Adrenal gland (tissue), 12 donors: ENCODE results near the gene ACRBP. TPM values are rescaled to one million over a fixed set of nuclear protein-coding genes. Genes with fewer than 3 reads are reported as not detected.

ENCODE experiments used
- DNase-seq, 7 donors: peaks; one replicate each; pipeline ENCODE4 v3.0.0-alpha.2; 2019 to 2020
- H3K27ac ChIP-seq, 5 donors: fragments of 200-600 bp; sonication (generic) in 4 of 5; 1 replicate in 3 of 5; 2 replicates in 2 of 5; pipeline versions ENCODE4 v1.5.1 to v1.8.0; 2016 to 2020; ENCODE audit warnings: mild to moderate bottlenecking in 1 of 5
- H3K27me3 ChIP-seq: fragments of 200-600 bp; 2 replicates; pipeline ENCODE4 v1.8.0; 2021
- H3K36me3 ChIP-seq, 2 donors: fragments of 200-600 bp; replicated peaks in 1 of 2; 1 replicate in 1 of 2; 2 replicates in 1 of 2; pipeline versions ENCODE4 v1.5.1 to v1.8.0; 2018 to 2022
- H3K4me1 ChIP-seq, 2 donors: fragments of 200-600 bp; replicated peaks in 1 of 2; 1 replicate in 1 of 2; 2 replicates in 1 of 2; pipeline versions ENCODE4 v1.5.1 to v1.8.0; 2018 to 2021
- H3K4me3 ChIP-seq, 4 donors: fragments of 200-600 bp; sonication (generic) in 3 of 4; one replicate each; pipeline ENCODE4 v1.5.1; 2016 to 2018
- H3K9me3 ChIP-seq, 3 donors: fragments of 200-600 bp; sonication (generic) in 1 of 3; replicated peaks in 1 of 3; 1 replicate in 2 of 3; 2 replicates in 1 of 3; pipeline versions ENCODE4 v1.5.1 to v1.8.0; 2016 to 2021
- POLR2A ChIP-seq, 2 donors: fragments of 450-650 bp; IDR thresholded peaks; one replicate each; pipeline ENCODE4 v1.6.1; 2017; ENCODE audit warnings: antibody characterized with exemption in 2 of 2, mild to moderate bottlenecking in 2 of 2, moderate library complexity in 1 of 2
- WGBS, 4 donors: extraction: QIAGEN DNeasy Blood & Tissue Kit in 2 of 4; methylation state at CpG; one replicate each; pipeline versions ENCODE4 v1.1.5 to v1.1.7; 2013 to 2017; 5-methylcytosine and 5-hydroxymethylcytosine counted together
- intact Hi-C, 2 donors: fragments of 100-400 bp; cut with DNase I; formaldehyde crosslinking; loops; one replicate each; pipeline versions ENCODE4 v1.14.1 to v1.15.0; 2022 to 2023
- polyA plus RNA-seq, 3 donors: library from polyadenylated mRNA; stranded (reverse); fragments of 200-250 nt in 2 of 3; fragments of 350-450 nt in 1 of 3; fragmentation: Illumina TruSeq in 1 of 3; extraction: RNeasy Lipid Tissue Mini Kit (QIAGEN cat#74804) in 1 of 3; gene quantifications; one replicate each; pipeline ENCODE4 v1.2.3, GENCODE V29; 2013 to 2014
- total RNA-seq, 9 donors: library from RNA; depleted of rRNA in 4 of 9; stranded (reverse); fragments of >200 nt in 4 of 9; fragments of 120-200 nt in 1 of 9; fragmentation: NEBNext Ultra II Directional in 1 of 9; extraction: Animal tissue kit (Norgen Biotek cat#: 25700) in 1 of 9; gene quantifications; one replicate each; pipeline versions ENCODE4 v1.1.0 to v1.2.4, GENCODE V29; 2013 to 2023
- TF ChIP-seq, protein P1 (sequence below), 6 experiments: fragments of 450-650 bp in 4 of 6; fragments of 200-600 bp in 2 of 6; sonication (generic) in 1 of 6; IDR thresholded peaks; 1 replicate in 5 of 6; 2 replicates in 1 of 6; pipeline versions ENCODE4 v1.5.1 to v1.8.0; 2016 to 2021; ENCODE audit warnings: antibody characterized with exemption in 6 of 6, mild to moderate bottlenecking in 2 of 6, moderate library complexity in 1 of 6
- donor health status: healthy with polysubstance abuse.
- donor health status: Bipolar disorder and iron deficiency.
- donor health status: DM: yes; HTN: yes; CAD: no.
- donor health status: DM: no; HTN: no; CAD: no.
- donor health status: DM: no; HTN: no; CAD: no.
- donor health status: DM: yes; HTN: yes; CAD: no.

The ACRBP gene
- total and polyA plus RNA-seq, 12 donors = 0.36 to 3.1 (median 1.3) TPM

DNA sequence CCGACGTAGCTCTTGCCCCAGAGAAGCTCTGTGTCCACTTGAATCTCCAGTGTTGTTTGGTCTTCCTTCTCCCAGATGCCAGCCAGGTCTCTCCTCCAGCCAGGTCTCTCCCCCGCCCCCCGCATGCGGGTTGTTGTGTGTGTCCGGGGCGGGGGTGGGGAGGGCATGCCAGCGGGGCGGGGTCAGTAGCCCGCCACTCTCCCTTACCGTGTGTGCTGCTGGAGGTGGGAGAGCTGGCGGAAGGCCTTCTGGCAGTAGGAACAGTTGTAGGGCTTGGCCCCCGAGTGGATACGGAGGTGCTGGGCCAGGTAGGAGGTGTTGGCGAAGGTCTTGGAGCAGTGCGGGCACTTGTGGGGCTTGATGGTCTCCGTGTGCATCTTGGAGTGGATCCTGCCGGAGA, 24.9 kb upstream of the ACRBP start:
- WGBS, 4 donors = 86 to 90% (median 88%) methylated on average over 17 to 18 of the region's 18 CpGs
- Histone ChIP-seq H3K27me3 (no peaks in the 10 kb centered on the region), H3K4me3 (no peak overlapping the region), H3K9me3 (no peaks in the 10 kb centered on the region), H3K4me1 (no peaks in the 10 kb centered on the region), H3K36me3 (peaks cover 0 to 99% of the 10 kb centered on the region in 2 donors), H3K27ac (no peak overlapping the region)
- intact Hi-C loops = no loop called here
- TF ChIP-seq POLR2A (IDR thresholded peaks at IDR 0.05) = no peak
- TF ChIP-seq, protein P1, sequence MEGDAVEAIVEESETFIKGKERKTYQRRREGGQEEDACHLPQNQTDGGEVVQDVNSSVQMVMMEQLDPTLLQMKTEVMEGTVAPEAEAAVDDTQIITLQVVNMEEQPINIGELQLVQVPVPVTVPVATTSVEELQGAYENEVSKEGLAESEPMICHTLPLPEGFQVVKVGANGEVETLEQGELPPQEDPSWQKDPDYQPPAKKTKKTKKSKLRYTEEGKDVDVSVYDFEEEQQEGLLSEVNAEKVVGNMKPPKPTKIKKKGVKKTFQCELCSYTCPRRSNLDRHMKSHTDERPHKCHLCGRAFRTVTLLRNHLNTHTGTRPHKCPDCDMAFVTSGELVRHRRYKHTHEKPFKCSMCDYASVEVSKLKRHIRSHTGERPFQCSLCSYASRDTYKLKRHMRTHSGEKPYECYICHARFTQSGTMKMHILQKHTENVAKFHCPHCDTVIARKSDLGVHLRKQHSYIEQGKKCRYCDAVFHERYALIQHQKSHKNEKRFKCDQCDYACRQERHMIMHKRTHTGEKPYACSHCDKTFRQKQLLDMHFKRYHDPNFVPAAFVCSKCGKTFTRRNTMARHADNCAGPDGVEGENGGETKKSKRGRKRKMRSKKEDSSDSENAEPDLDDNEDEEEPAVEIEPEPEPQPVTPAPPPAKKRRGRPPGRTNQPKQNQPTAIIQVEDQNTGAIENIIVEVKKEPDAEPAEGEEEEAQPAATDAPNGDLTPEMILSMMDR (IDR thresholded peaks at IDR 0.05) = no peak
- no peak for DNase-seq

DNA sequence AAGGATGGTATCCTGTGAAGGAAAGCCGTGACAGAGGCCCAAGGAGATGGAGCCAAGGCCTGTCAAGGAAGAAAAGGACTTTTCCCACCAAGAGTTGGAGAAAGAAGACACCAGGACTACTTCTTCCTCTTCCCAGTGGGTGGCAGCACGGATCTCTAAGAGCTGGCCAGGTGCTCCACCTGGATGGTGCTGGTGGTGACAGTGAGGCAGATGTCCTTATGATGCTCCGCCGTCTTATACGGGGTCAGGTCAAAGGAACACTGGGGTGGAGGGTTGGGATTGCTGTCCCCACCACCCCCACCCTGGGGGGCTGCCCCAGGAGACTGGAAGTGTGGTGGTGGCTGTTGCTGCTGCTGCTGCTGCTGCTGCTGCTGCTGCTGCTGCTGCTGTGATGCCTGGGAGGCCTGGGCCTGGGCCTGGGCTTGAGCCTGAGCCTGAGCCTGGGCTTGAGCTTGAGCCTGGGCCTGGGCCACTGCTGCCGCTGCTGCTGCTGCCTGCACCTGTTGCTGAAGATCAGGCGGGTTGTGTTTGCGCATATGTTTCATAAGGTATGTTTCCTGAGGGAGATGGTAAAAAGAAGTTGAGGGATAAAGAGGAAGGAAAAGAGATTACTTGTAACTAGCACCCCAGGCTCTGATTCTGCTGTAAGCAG, 20.5 kb upstream of the ACRBP start:
- peaks cover 0 to 71% of the 10 kb centered on the region in 2 donors for H3K36me3 ChIP-seq
- no peak overlapping the region for H3K27ac ChIP-seq
- WGBS, 4 donors = 79 to 85% (median 83%) methylated on average over 8 of the region's 8 CpGs
- no peak for DNase-seq
- intact Hi-C loops = loop anchor here in 1 of 2 donors (10.0 kb wide), 1 partner anchor 53 kb away; no protein-coding TSS in a partner anchor
- no peaks in the 10 kb centered on the region for H3K9me3 ChIP-seq
- H3K4me1 ChIP-seq = no peaks in the 10 kb centered on the region
- no peak for TF ChIP-seq POLR2A (IDR thresholded peaks at IDR 0.05)
- no peaks in the 10 kb centered on the region for H3K27me3 ChIP-seq
- no peak overlapping the region for H3K4me3 ChIP-seq

DNA sequence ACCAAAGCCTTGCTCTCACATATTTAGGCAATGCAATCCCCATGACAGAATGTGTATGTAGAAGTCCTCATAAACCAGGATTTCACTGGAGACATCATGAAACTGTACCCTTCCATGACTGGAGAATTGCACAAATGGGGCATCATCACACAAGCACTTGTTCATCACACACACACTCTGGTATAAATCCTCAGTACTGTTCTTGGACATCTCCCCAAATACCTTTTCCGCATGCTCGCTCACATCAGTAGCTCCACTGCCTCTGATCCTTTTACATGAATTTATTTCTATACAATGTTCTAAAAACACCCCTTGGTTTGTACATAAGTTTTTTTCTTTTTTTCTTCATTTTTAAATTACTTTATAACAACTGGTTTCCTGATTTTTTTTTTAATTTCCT, 19.0 kb upstream of the ACRBP start:
- no peak overlapping the region for H3K27ac ChIP-seq
- peaks cover 0 to 56% of the 10 kb centered on the region in 2 donors for H3K36me3 ChIP-seq
- DNase-seq = no peak
- TF ChIP-seq, protein P1 (IDR thresholded peaks at IDR 0.05) = no peak
- no peak for TF ChIP-seq POLR2A (IDR thresholded peaks at IDR 0.05)
- no peaks in the 10 kb centered on the region for H3K27me3 ChIP-seq
- intact Hi-C loops = loop anchor here in 1 of 2 donors (10.0 kb wide), 1 partner anchor 51 kb away; no protein-coding TSS in a partner anchor
- peaks cover 6 to 12% of the 10 kb centered on the region in 2 donors for H3K4me1 ChIP-seq
- H3K9me3 ChIP-seq = no peaks in the 10 kb centered on the region
- no peak overlapping the region for H3K4me3 ChIP-seq
- WGBS, 4 donors = 93 to 100% (median 97%) methylated on average over 2 of the region's 2 CpGs

DNA sequence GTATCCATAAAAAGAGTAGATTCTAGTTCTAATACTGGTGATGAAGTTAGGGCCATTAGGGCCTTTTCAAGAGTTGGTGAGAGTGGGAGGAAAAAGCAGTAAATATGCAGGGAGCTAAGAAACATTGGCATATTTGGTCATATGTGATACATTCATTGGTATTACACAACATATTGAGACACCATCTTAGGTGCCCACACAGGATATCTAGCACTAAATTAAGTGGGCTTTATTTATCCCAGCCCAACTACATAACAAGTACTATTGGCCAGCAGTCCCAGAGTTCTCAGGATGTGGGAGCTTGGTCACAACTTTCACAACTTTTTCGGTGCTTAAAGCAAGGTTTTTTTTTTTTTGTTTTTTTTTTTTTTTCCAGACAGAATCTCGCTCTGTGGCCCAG, 17.7 kb upstream of the ACRBP start:
- WGBS, 4 donors = 68 to 74% (median 71%) methylated on average over 1 to 2 of the region's 2 CpGs
- TF ChIP-seq POLR2A (IDR thresholded peaks at IDR 0.05) = no peak
- TF ChIP-seq, protein P1 (IDR thresholded peaks at IDR 0.05) = no peak
- H3K4me3 ChIP-seq = no peak overlapping the region
- no peak for DNase-seq
- H3K27ac ChIP-seq = no peak overlapping the region
- peaks cover 0 to 43% of the 10 kb centered on the region in 2 donors for H3K36me3 ChIP-seq
- H3K9me3 ChIP-seq = no peaks in the 10 kb centered on the region
- intact Hi-C loops = loop anchor here in 1 of 2 donors (5.0 to 10.0 kb wide), 2 partner anchors 32 to 50 kb away; no protein-coding TSS in a partner anchor
- H3K27me3 ChIP-seq = no peaks in the 10 kb centered on the region
- peaks cover 6 to 12% of the 10 kb centered on the region in 2 donors for H3K4me1 ChIP-seq
